Calu3 (cell line): ENCODE measurements around the gene PSME4. TPM values are rescaled to one million over a fixed set of nuclear protein-coding genes. Genes with fewer than 3 reads are reported as not detected.
"Not testable (repeated sequence)": the region's sequence is repeated elsewhere in the genome, so short reads cannot be mapped to it uniquely, and the experiment has no call there.

Experiments
- BruUV-seq: library from RNA; stranded (reverse); fragments of 400-500 nt; replicated peaks from 2 replicates; lab custom pipeline; 2021; lab: Mats Ljungman, UMichigan
- CTCF ChIA-PET: fragments of 300-600 bp; sonication (Branson Sonifier 250); formaldehyde crosslinking; loops from one replicate; lab custom pipeline; 2022; ENCODE audit warnings: antibody characterized with exemption; lab: Charles Lee
- DNase-seq: peaks from one replicate; pipeline ENCODE4 v3.0.0; 2022
- H3K27ac Mint-ChIP-seq: one replicate; pipeline ENCODE4 v1.8.0; 2022; ENCODE audit warnings: mixed read lengths; ENCODE audit not compliant: unreplicated experiment
- H3K27me3 Mint-ChIP-seq: one replicate; pipeline ENCODE4 v1.8.0; 2022; ENCODE audit warnings: mixed read lengths; ENCODE audit not compliant: unreplicated experiment
- H3K36me3 Mint-ChIP-seq: one replicate; pipeline ENCODE4 v1.8.0; 2022; ENCODE audit warnings: mild to moderate bottlenecking, moderate library complexity, mixed read lengths; ENCODE audit not compliant: insufficient read depth, unreplicated experiment
- H3K4me1 Mint-ChIP-seq: one replicate; pipeline ENCODE4 v1.8.0; 2022; ENCODE audit warnings: mild to moderate bottlenecking, low read depth, mixed read lengths; ENCODE audit not compliant: unreplicated experiment
- H3K4me3 Mint-ChIP-seq: one replicate; pipeline ENCODE4 v1.8.0; 2022; ENCODE audit warnings: mild to moderate bottlenecking, low read depth, moderate library complexity, mixed read lengths; ENCODE audit not compliant: unreplicated experiment
- H3K9me3 Mint-ChIP-seq: one replicate; pipeline ENCODE4 v1.8.0; 2022; ENCODE audit warnings: low read depth, mixed read lengths; ENCODE audit not compliant: unreplicated experiment
- CTCF ChIP-seq: fragments of 200-600 bp; IDR thresholded peaks from one replicate; pipeline ENCODE4 v1.8.0; 2022; ENCODE audit warnings: antibody characterized with exemption; ENCODE audit not compliant: unreplicated experiment
- intact Hi-C: fragments of 100-400 bp; cut with micrococcal nuclease; formaldehyde crosslinking; loops from one replicate; pipeline ENCODE4 v1.10.0; 2022; ENCODE audit not compliant: unreplicated experiment
- total RNA-seq: library from RNA; stranded (reverse); gene quantifications from 2 replicates; pipeline ENCODE4 v1.2.3, GENCODE V29; 2022

PSME4 gene
- total RNA-seq, 1 experiment from 2014 or later, result 58.4 TPM

DNA sequence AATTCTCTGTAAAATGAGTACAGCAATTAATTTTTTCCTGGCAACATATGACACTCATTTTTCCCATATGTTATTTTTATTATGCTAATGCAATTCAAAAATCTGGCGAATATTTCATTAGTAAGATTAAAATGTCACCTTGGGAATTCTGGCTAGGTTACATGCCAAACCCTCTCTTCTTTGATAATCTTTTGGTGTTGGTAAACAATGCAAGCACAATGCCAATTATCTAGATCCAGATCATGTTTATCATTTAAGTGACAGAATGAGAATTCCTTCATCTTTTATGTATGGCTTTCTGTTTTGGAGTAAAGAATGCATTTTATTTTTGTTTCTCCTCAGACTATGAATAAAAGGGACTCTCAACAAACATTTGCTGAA lies 144.8 kb downstream of the PSME4 start:
- BruUV-seq, result no TSS peak
- Mint-ChIP-seq H3K27me3 (no peaks in the 10 kb centered on the region), H3K36me3 (no peaks in the 10 kb centered on the region), H3K9me3 (no peaks in the 10 kb centered on the region), H3K27ac (no peak overlapping the region), H3K4me1 (no peaks in the 10 kb centered on the region), H3K4me3 (no peak overlapping the region)
- CTCF ChIA-PET, result no interaction called here
- TF ChIP-seq CTCF, result no peak
- no peak for DNase-seq
- intact Hi-C loops, result no loop called here

DNA sequence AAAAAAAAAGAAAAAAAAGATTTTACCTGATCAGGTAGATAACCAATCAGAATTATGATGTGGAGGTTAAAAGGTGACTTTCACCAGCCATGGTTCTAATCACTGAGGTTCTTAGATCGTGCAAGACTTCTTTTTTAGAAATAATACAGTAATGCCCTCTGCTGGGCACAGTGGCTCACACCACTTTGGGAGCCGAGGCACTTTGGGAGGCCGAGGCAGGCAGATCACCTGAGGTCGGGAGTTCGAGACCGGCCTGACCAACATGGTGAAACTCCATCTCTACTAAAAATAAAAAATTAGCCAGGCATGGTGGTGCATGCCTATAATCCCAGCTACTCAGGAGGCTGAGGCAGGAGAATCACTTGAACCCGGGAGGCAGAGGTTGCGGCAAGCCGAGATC lies 147.2 kb downstream of the PSME4 start:
- H3K27me3 Mint-ChIP-seq, BruUV-seq, intact Hi-C loops: not testable (repeated sequence)

DNA sequence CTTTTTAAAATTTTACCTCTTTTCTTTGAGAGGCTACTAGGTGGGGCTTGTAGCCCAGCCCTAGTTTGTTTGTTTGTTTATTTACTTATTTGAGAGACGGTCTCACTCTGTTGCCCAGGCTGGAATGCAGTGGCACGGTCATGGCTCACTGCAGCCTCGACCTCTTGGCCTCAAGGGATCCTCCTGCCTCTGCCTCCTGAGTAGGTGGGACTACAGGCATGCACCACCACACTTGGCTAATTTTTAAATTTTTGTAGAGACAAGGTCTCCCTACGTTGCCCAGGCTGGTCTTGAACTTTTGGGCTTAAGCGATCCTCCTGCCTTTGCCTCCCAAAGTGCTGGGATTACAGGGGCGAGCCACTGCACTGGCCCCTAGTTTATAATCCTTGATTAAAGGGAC lies 149.0 kb downstream of the PSME4 start:
- Mint-ChIP-seq H3K27ac (no peak overlapping the region), H3K4me1 (no peaks in the 10 kb centered on the region), H3K9me3 (no peaks in the 10 kb centered on the region), H3K27me3 (no peaks in the 10 kb centered on the region), H3K36me3 (peaks cover 7% of the 10 kb centered on the region), H3K4me3 (no peak overlapping the region)
- no peak for DNase-seq
- TF ChIP-seq CTCF, result no peak
- intact Hi-C loops, result no loop called here
- CTCF ChIA-PET, result no interaction called here
- BruUV-seq, result no TSS peak

More for the DNA sequence above, 147.2 kb downstream of the PSME4 start:
- H3K9me3 Mint-ChIP-seq, H3K27ac Mint-ChIP-seq, H3K4me3 Mint-ChIP-seq, CTCF ChIA-PET, H3K4me1 Mint-ChIP-seq, H3K36me3 Mint-ChIP-seq, DNase-seq: not testable (repeated sequence)

DNA sequence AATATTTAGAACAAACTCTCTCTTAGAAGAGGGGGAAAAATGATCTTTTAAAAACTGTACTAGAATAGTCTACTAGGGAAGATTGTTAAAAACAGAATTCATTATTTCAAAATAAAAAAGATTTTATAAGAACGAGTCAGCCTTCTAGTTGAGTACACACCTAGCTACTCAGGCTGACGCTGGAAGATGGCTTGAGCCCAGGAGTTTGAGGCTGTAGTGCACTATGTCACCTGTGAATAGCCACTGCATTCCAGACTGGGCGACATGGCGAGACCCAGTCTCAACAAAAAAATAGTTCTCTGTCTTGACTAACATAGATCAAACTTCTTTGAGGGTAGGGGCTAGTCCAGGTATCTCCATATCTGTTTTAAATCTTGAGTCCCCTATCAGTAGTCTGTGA lies 150.1 kb downstream of the PSME4 start:
- CTCF ChIA-PET, result interaction anchor here (0.5 to 0.7 kb wide), 2 partner anchors 31 to 509 kb away, joined by 3 to 4 read pairs; no protein-coding TSS in a partner anchor
- BruUV-seq, result no TSS peak
- Mint-ChIP-seq H3K4me1 (no peaks in the 10 kb centered on the region), H3K4me3 (no peak overlapping the region), H3K27ac (no peak overlapping the region), H3K36me3 (peaks cover 12% of the 10 kb centered on the region), H3K27me3 (no peaks in the 10 kb centered on the region), H3K9me3 (no peaks in the 10 kb centered on the region)
- no peak for DNase-seq
- TF ChIP-seq CTCF, result no peak
- intact Hi-C loops, result no loop called here

DNA sequence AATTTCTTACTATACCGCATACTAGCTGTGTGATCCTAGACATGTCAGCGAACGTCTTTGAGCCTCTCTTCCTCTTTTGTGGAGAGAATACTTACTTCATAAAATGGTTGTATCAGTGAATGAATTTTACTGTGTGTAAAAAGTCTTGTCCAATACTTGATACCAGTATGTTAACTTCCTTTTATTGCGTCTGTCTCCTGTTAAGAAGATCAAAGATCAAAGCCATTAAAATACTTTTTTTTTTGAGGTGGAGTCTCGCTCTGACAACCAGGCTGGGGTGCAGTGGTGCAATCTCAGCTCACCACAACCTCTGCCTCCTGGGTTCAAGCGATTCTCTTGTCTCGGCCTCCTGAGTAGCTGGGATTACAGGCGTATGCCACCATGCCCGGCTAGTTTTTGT lies 150.7 kb downstream of the PSME4 start:
- no peak overlapping the region for H3K27ac Mint-ChIP-seq
- no peak for DNase-seq
- no peak for TF ChIP-seq CTCF
- peaks cover 18% of the 10 kb centered on the region for H3K36me3 Mint-ChIP-seq
- CTCF ChIA-PET, result interaction anchor here (0.5 to 0.7 kb wide), 2 partner anchors 342 to 508 kb away, joined by 4 read pairs; no protein-coding TSS in a partner anchor
- no peak overlapping the region for H3K4me3 Mint-ChIP-seq
- intact Hi-C loops, result no loop called here
- no peaks in the 10 kb centered on the region for H3K4me1 Mint-ChIP-seq
- no peaks in the 10 kb centered on the region for H3K9me3 Mint-ChIP-seq
- no peaks in the 10 kb centered on the region for H3K27me3 Mint-ChIP-seq
- no TSS peak for BruUV-seq
